GM04504 (cell line): ENCODE data around the gene ADAM15.

Source experiments
- DNase-seq: peaks from one replicate; pipeline ENCODE4 v3.0.0-alpha.2; 2012; ENCODE audit warnings: low read depth

ADAM15 gene

GRCh38 chr1:155084722-155085503 is 33.8 kb downstream of the ADAM15 start:
- DNase-seq = peak; percentile 86

GRCh38 chr1:155085504-155086127 is 34.5 kb downstream of the ADAM15 start:
- DNase-seq = no peak

GRCh38 chr1:155086128-155086741 is 35.1 kb downstream of the ADAM15 start:
- DNase-seq = no peak

GRCh38 chr1:155086856-155087535 is 35.9 kb downstream of the ADAM15 start:
- no peak for DNase-seq

- DNase-seq = peak; percentile 11
Measured at GRCh38 chr1:155091071-155092051, 40.2 kb downstream of the ADAM15 start.

- no peak for DNase-seq
Measured at GRCh38 chr1:155092131-155092530, 41.0 kb downstream of the ADAM15 start.

- DNase-seq = no peak
Measured at GRCh38 chr1:155092641-155093040, 41.5 kb downstream of the ADAM15 start.

- DNase-seq = peak; percentile 19
Measured at GRCh38 chr1:155093911-155094621, 43.0 kb downstream of the ADAM15 start.

- DNase-seq = no peak
Measured at GRCh38 chr1:155094622-155094948, 43.5 kb downstream of the ADAM15 start.

GRCh38 chr1:155099331-155099730 is 48.2 kb downstream of the ADAM15 start:
- no peak for DNase-seq

GRCh38 chr1:155103325-155103724 is 52.2 kb downstream of the ADAM15 start:
- no peak for DNase-seq

GRCh38 chr1:155104605-155105534 is 53.8 kb downstream of the ADAM15 start:
- DNase-seq = no peak

- no peak for DNase-seq
Measured at GRCh38 chr1:155105604-155106011, 54.5 kb downstream of the ADAM15 start.

GRCh38 chr1:155106862-155107261 is 55.7 kb downstream of the ADAM15 start:
- no peak for DNase-seq

- DNase-seq = no peak
Measured at GRCh38 chr1:155107309-155108264, 56.5 kb downstream of the ADAM15 start.

- no peak for DNase-seq
Measured at GRCh38 chr1:155108296-155108695, 57.2 kb downstream of the ADAM15 start.

- DNase-seq = no peak
Measured at GRCh38 chr1:155110381-155110780, 59.3 kb downstream of the ADAM15 start.

GRCh38 chr1:155110826-155111225 is 59.7 kb downstream of the ADAM15 start:
- no peak for DNase-seq
